GM12891 (cell line): ENCODE data around the gene RHO.

Experiments
- POLR2A ChIP-seq: IDR thresholded peaks from 2 replicates; pipeline ENCODE4 v1.6.1; 2011; ENCODE audit warnings: low read depth, low read length, control low read depth
- POLR2AphosphoS5 ChIP-seq: IDR thresholded peaks from 2 replicates; pipeline ENCODE4 v1.6.1; 2011; ENCODE audit warnings: low read depth, low read length, control low read depth
- POU2F2 ChIP-seq: IDR thresholded peaks from 2 replicates; pipeline ENCODE4 v1.6.1; 2011; ENCODE audit warnings: low read depth, mild to moderate bottlenecking, control low read depth, low read length, moderate library complexity

DNA sequence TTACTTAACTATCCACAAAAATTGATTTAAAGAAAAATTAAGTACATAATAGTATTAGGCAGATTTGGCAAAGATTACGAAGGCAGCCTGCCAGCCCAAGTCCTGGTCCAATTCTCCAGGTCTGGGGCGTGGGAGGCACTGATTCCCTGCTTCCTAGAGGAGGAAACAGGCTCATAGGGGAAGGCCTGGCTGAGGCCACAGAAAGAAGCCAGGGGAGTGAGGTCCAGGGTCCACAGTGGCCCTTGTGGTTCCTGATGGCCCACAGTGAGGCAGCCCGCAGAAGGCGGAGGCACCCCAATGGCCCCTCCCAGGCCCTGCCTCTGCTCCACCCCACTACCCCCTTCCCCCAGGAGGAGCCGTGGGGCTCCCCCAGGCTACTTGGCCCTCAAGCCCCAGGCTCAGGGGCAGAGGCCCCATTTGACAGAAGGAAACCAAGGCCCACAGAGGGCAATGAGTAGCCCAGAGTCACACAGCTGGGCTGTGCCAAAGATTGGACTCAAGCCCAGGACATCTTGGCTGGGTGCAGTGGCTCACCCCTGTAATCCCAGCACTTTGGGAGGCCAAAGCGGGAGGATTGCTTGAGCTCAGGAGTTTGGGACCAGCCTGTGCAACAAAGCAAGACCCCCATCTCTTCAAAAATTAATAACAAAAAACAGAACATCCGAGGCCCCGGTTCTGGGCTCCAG, 35.6 kb downstream of the RHO start:
- TF ChIP-seq POLR2A (no peak), POLR2AphosphoS5 (no peak), POU2F2 (no peak)
